Nephron progenitor cell (in vitro differentiated cells): ENCODE data around the gene GALP.
"Not testable (repeated sequence)": the region's sequence is repeated elsewhere in the genome, so short reads cannot be mapped to it uniquely, and the experiment has no call there.

Source experiments
- DNase-seq: peaks from one replicate; pipeline ENCODE4 v3.0.0; 2021
- H3K27ac Mint-ChIP-seq: 2 replicates; pipeline ENCODE4 v1.8.0; 2021; ENCODE audit warnings: mild to moderate bottlenecking, moderate library complexity, mixed read lengths
- H3K27me3 Mint-ChIP-seq: 2 replicates; pipeline ENCODE4 v1.8.0; 2021; ENCODE audit warnings: mild to moderate bottlenecking, low read depth, mixed read lengths; ENCODE audit not compliant: poor library complexity
- H3K36me3 Mint-ChIP-seq: 2 replicates; pipeline ENCODE4 v1.8.0; 2021; ENCODE audit warnings: low read depth, mixed read lengths
- H3K4me1 Mint-ChIP-seq: 2 replicates; pipeline ENCODE4 v1.8.0; 2021; ENCODE audit warnings: mixed read lengths
- H3K4me3 Mint-ChIP-seq: 2 replicates; pipeline ENCODE4 v1.8.0; 2021; ENCODE audit warnings: mild to moderate bottlenecking, moderate library complexity, mixed read lengths
- H3K9me3 Mint-ChIP-seq: 2 replicates; pipeline ENCODE4 v1.8.0; 2021; ENCODE audit warnings: mild to moderate bottlenecking, moderate library complexity, mixed read lengths
- CTCF ChIP-seq: fragments of 200-600 bp; sonication (generic); IDR thresholded peaks from 2 replicates; pipeline ENCODE4 v1.5.0; 2021; ENCODE audit warnings: antibody characterized with exemption

Gene GALP

GRCh38 chr19:56211718-56212117, 35.9 kb downstream of the GALP start:
- Mint-ChIP-seq H3K36me3 (no peaks in the 10 kb centered on the region), H3K27ac (no peak overlapping the region), H3K4me3 (no peak overlapping the region), H3K27me3 (peaks cover 12% of the 10 kb centered on the region), H3K9me3 (peaks cover 80% of the 10 kb centered on the region), H3K4me1 (no peaks in the 10 kb centered on the region)
- no peak for TF ChIP-seq CTCF
- no peak for DNase-seq

- Mint-ChIP-seq H3K27ac (peak overlapping the region; percentile 25), H3K4me1 (no peaks in the 10 kb centered on the region), H3K4me3 (peak overlapping the region; percentile 23), H3K27me3 (peaks cover 13% of the 10 kb centered on the region), H3K9me3 (peaks cover 58% of the 10 kb centered on the region), H3K36me3 (peaks cover 26% of the 10 kb centered on the region)
- TF ChIP-seq CTCF, result no peak
- peak; percentile 9 for DNase-seq
Observed at GRCh38 chr19:56217039-56217949, 41.5 kb downstream of the GALP start.

- Mint-ChIP-seq H3K4me3 (no peak overlapping the region), H3K36me3 (peaks cover 40% of the 10 kb centered on the region), H3K4me1 (no peaks in the 10 kb centered on the region)
Observed at GRCh38 chr19:56218961-56219360, 43.2 kb downstream of the GALP start.

GRCh38 chr19:56221442-56221841, 45.6 kb downstream of the GALP start:
- not testable (repeated sequence) for H3K27ac Mint-ChIP-seq, H3K4me1 Mint-ChIP-seq, H3K4me3 Mint-ChIP-seq, DNase-seq
- TF ChIP-seq CTCF, result peak; percentile 14
- Mint-ChIP-seq H3K36me3 (peaks cover 40% of the 10 kb centered on the region), H3K9me3 (peaks cover 32% of the 10 kb centered on the region), H3K27me3 (peaks cover 13% of the 10 kb centered on the region)

More at GRCh38 chr19:56218961-56219360, 43.2 kb downstream of the GALP start:
- no peak for DNase-seq
- no peak overlapping the region for H3K27ac Mint-ChIP-seq
- no peak for TF ChIP-seq CTCF
- peaks cover 16% of the 10 kb centered on the region for H3K27me3 Mint-ChIP-seq
- peaks cover 50% of the 10 kb centered on the region for H3K9me3 Mint-ChIP-seq

- H3K4me1 Mint-ChIP-seq, result no peaks in the 10 kb centered on the region
- TF ChIP-seq CTCF, result no peak
- H3K27ac Mint-ChIP-seq, result no peak overlapping the region
Observed at GRCh38 chr19:56221851-56222250, 46.0 kb downstream of the GALP start.

GRCh38 chr19:56222901-56223300, 47.1 kb downstream of the GALP start:
- peaks cover 40% of the 10 kb centered on the region for H3K36me3 Mint-ChIP-seq
- no peak overlapping the region for H3K4me3 Mint-ChIP-seq
- no peak for DNase-seq
- peaks cover 24% of the 10 kb centered on the region for H3K9me3 Mint-ChIP-seq
- no peaks in the 10 kb centered on the region for H3K4me1 Mint-ChIP-seq
- peaks cover 5% of the 10 kb centered on the region for H3K27me3 Mint-ChIP-seq
- no peak overlapping the region for H3K27ac Mint-ChIP-seq
- no peak for TF ChIP-seq CTCF

More at GRCh38 chr19:56221851-56222250, 46.0 kb downstream of the GALP start:
- Mint-ChIP-seq H3K9me3 (peaks cover 29% of the 10 kb centered on the region), H3K4me3 (no peak overlapping the region), H3K36me3 (peaks cover 40% of the 10 kb centered on the region), H3K27me3 (peaks cover 9% of the 10 kb centered on the region)
- DNase-seq, result no peak
